ENCODE data around the gene FKBP10. TPM values are rescaled to one million over a fixed set of nuclear protein-coding genes. Genes with fewer than 3 reads are reported as not detected.

FKBP10 gene
- polyA plus RNA-seq, 1 of the 3 experiments (the other 2 are of a cell fraction) = 360 TPM

- TF ChIP-seq FOXM1 (IDR thresholded peaks at IDR 0.05; ENCODE audit: low read depth) (no peak), NFIC (IDR thresholded peaks at IDR 0.05; ENCODE audit: borderline replicate concordance) (no peak), YY1 (IDR thresholded peaks at IDR 0.05; ENCODE audit: low read depth) (no peak), MAX (IDR thresholded peaks at IDR 0.05; ENCODE audit: low read depth) (no peak), SIN3A (IDR thresholded peaks at IDR 0.05; ENCODE audit: borderline replicate concordance, low read depth, low read length) (no peak), RAD21 (IDR thresholded peaks at IDR 0.05; ENCODE audit: low read length) (no peak), PBX3 (IDR thresholded peaks at IDR 0.05) (no peak), REST (IDR thresholded peaks at IDR 0.05; ENCODE audit: low read depth, low read length) (no peak), ELF1 (IDR thresholded peaks at IDR 0.05) (no peak)
These were observed 43.4 kb upstream of the FKBP10 start (continued) for GRCh38 chr17:41769346-41769862.

- Histone ChIP-seq H3F3A (replicated peaks; ENCODE audit: insufficient read depth) (peaks cover 3% of the 10 kb centered on the region), H3K79me2 (ENCODE audit: insufficient read depth) (no peaks in the 10 kb centered on the region), H3K27ac (ENCODE audit: low read depth in 2 of 2, low read length in 1 of 2) (no peak overlapping the region), H3K9me2 (no peaks in the 10 kb centered on the region), H3K9ac (no peak overlapping the region), H3K4me3 (ENCODE audit: low read depth in 2 of 2, low read length in 1 of 2) (no peak overlapping the region), H3K9me3 (no peaks in the 10 kb centered on the region), H3K4me2 (no peak overlapping the region), H3K4me1 (ENCODE audit: control insufficient read depth in 1 of 2, insufficient read depth in 2 of 2, low read depth in 1 of 2, low read length in 1 of 2) (peaks cover 0 to 22% of the 10 kb centered on the region in 2 experiments; a peak in 1 of 4 replicates), H4K20me1 (ENCODE audit: insufficient read depth) (no peaks in the 10 kb centered on the region), H3K36me3 (replicated peaks in 1 of 2; ENCODE audit: control insufficient read depth in 1 of 2, insufficient read depth in 2 of 2, low read length in 1 of 2) (peaks cover 0 to 6% of the 10 kb centered on the region in 2 experiments), H3K27me3 (ENCODE audit: insufficient read depth) (no peaks in the 10 kb centered on the region), H2AFZ (ENCODE audit: low read depth) (no peak overlapping the region)
- CTCF ChIA-PET = interaction anchor here (0.9 to 1.4 kb wide), 2 partner anchors 30 to 32 kb away, joined by 3 to 4 read pairs; no protein-coding TSS in a partner anchor
- 76% methylated on average over 2 of the region's 3 CpGs for WGBS (ENCODE audit: low lambda C conversion rate)
- TF ChIP-seq TEAD4 (IDR thresholded peaks at IDR 0.05; ENCODE audit: borderline replicate concordance, insufficient read depth) (no peak), NRF1 (IDR thresholded peaks at IDR 0.05; ENCODE audit: low read depth, low read length) (no peak), GATA2 (CRISPR knock-in tag; IDR thresholded peaks at IDR 0.05) (no peak), EZH2phosphoT487 (IDR thresholded peaks at IDR 0.05; ENCODE audit: borderline replicate concordance, low read depth) (no peak), EP300 (IDR thresholded peaks at IDR 0.05; ENCODE audit: borderline replicate concordance in 1 of 2, low read depth in 1 of 2, low read length in 1 of 2) (no peak), SMC3 (IDR thresholded peaks at IDR 0.05; ENCODE audit: low read depth, low read length) (no peak)
- POLR2A ChIA-PET = no interaction called here
- no peak for DNase-seq
These were observed 42.8 kb upstream of the FKBP10 start for GRCh38 chr17:41769985-41770384.
